Ureter (tissue), 1 donor: ENCODE measurements around the gene SRD5A1. TPM values are rescaled to one million over a fixed set of nuclear protein-coding genes. Genes with fewer than 3 reads are reported as not detected.

Experiments
- DNase-seq: peaks from one replicate; pipeline ENCODE4 v3.0.0-alpha.2; 2020; ENCODE audit warnings: low spot score
- total RNA-seq: library from RNA; stranded (reverse); gene quantifications from one replicate; pipeline ENCODE4 v1.2.4, GENCODE V29; 2023
- donor health status: DM: yes; HTN: yes; CAD: no.

SRD5A1 gene
- total RNA-seq, 1 donor from 2014 or later: 6.6 TPM

DNA sequence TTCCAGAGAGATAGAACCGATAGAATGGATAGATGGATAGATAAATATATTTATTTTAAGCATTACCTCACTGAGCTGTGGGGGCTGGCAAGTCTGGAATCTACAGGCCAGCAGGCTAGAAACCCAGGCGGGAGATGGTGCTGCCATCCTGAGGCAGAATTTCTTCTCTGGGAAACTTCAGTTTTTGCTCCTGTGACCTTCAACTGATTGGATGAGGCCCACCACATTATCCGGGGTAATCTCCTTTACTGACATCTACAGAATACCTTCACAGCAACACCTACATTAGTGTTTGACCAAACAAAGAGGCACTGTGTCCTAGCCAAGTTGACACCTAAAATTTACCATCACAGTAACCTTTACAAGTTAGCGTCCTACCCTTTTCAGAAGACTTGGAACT is 50.8 kb downstream of the SRD5A1 start:
- DNase-seq: no peak

DNA sequence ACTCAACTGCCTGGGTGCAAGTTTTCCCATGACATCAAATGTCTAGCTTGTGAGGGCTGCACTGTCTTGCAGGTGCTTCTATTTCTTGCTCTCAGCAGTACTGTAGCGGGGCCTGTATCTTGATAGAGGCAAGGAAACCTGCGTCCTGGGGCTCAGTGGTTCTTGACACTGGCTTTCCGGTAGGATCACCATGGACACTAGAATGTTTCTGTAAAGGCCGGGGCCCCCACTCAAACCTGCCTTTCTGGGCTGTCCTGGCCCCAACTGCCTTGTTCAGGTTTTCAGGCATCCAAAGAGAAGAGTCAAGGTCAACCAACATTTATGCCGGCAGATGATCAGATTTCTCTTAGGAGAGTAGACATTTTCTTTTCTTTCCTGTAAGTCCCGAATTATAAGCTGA is 53.3 kb downstream of the SRD5A1 start:
- no peak for DNase-seq

DNA sequence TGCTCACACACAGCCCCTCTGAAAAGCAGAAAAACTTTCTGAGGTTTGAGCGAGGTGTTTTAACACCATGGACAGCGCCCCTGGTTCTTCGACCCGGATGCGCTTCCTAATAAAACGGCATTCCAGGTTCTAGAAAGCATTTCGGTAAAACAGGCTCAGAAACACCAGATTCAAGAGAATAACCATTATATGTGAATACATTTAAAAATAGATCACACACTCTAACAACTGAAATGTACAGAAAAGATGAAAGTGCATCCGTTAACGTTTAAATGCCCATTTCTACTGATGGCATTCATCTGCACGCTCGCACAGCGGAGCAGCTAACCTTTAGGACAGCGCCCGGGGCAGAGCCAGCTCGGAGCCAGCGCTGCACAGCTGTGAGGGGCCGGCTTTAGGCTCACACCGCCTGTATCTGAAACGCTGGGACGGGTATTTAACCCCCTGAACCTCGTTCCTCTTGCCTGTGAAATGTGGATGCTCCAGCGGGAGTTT is 53.7 kb downstream of the SRD5A1 start:
- DNase-seq: no peak

DNA sequence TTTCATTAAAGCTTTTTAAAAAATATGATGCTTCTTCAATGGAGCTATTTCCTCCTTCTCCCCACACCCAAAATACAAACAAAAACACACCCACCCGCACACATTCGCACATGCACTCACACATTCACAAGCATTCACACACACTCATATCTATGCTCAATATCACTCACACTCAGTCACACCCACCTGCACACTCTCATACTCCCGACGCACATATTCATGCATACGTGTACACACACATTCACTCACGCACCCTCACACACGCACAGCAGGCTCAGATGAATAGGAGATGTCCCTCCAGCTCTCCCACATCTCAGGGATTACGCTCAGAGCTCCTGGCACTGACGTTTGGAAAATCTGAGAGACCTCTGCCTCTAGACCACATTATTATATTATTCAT is 54.3 kb downstream of the SRD5A1 start:
- DNase-seq: no peak

DNA sequence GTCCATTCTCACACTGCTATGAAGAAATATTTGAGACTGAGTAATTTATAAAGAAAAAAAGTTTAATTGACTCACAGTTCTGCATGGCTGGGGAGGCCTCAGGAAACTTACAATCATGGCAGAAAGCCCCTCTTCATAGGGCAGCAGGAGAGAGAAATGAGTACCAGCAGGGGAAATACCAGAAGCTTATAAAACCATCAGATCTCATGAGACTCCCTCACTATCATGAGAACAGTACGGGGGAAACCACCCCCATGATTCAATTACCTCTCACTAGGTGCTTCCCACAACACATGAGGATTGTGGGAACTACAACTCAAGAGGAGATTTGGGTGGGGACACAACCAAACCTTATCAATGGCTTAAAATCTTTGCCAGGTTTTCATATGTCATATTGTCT is 59.7 kb downstream of the SRD5A1 start:
- no peak for DNase-seq

DNA sequence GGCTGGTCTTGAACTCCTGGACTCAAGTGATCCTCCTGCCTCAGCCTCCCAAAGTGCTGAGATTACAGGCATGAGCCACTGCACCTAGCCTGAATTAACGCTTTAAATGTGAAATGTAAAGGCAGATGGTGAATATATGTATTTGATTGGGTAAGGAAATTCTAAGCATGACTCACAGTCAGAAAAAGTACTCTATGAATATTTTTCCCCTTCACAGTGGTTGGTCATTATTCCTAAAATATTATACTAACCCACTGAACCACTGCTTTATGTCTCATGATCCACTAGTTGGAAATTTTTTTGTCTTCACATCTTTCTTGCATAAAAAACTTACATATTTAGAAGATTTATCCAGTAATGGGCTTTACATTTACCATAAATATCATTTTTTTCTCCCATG is 65.5 kb downstream of the SRD5A1 start:
- DNase-seq: no peak

DNA sequence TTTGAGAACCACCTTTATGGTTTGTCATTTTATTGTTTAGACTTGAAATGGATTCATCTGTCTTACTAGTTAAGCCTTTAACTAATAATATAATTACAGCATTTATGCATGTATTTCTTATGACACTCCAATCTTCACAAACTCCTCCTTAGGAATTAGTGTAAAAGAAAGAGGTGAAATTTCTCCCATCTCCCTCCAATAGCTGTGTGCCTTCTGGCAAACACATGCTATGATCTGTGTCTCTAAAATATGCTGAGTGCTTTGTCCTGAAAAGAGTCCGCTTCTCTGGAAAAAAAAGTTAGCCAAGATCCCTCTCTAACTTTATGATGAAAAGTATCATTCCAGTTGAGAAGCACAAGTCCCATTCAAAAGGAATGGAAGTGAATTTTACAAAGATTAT is 66.1 kb downstream of the SRD5A1 start:
- DNase-seq: no peak

DNA sequence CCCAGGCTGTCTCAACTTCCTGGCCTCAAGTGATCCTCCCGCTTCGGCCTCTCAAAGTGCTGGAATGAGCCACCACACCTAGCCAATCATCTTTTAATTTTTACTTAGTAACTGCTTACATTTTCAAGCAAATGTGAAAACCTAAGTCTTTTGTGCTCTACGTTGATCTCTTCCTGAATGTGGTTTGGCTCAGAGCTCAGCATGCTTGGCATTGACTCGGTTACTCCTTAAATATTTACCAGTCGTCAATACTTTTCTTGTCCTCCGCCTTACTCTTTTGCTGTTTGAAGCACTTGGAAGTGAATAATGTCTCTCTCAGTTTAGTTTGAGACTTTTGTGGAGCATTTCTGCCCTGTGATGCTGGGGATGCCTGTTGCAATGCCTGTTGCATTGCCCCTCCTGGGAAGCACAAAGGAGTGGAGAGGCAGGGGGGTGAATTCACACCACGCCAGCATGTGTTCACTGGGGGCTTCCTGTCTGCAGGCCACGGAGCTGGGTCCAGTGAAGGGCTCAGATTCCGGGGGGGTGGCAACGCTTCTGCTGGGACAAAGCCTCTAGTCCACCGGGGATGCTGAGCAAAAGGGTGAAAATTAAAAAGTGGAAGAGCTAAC is 66.9 kb downstream of the SRD5A1 start:
- DNase-seq: no peak

DNA sequence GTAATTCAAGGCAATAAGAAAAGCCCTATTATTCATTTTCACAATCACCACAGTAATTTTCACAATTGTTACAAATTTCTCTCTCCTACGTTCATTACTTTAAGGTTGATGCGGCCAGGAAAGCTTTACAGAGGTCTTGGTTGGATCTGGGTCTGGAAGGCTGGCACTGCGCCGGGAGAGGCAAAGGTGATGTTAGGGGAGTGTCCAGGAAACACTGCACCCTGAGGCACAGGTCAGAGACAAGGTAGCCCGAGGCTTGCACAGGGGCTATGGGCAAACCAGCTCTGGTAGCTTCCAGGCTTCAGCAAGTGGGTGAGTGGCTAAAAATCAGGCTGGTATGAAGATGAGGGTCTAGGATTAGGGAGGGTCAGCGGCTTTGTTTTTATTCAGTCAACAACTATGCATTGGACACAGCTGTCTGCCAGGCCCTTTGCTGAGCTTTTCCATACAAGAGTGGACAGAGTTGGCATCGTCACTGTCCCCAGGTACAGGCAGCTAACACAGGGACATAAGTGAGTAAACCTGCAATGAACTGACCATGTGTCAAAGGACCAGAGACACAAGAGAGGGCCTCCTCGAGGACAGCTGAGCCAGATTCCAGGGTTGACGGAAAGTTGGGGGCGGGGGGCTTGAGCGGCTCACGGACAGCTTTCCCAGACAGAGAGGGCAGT is 67.6 kb downstream of the SRD5A1 start:
- DNase-seq: no peak

DNA sequence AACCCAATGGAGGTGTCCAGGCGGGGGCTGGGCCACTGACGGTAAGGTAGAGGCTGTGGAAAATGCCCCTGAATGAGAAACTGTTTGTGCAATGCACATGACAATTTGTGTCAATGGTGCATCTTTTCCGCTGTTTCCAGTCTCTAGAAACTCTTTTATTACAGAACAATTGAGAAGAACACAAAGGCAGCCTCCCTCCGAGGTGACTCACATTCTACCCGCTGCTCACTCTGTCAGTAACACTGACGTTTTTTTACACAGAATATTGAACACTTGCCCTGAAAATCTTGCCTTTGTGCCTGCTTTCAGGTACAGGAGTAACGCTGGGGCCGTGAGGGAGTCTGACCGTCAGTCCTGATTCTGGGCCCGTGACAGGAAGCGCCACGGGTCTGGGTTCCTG is 68.3 kb downstream of the SRD5A1 start:
- no peak for DNase-seq

DNA sequence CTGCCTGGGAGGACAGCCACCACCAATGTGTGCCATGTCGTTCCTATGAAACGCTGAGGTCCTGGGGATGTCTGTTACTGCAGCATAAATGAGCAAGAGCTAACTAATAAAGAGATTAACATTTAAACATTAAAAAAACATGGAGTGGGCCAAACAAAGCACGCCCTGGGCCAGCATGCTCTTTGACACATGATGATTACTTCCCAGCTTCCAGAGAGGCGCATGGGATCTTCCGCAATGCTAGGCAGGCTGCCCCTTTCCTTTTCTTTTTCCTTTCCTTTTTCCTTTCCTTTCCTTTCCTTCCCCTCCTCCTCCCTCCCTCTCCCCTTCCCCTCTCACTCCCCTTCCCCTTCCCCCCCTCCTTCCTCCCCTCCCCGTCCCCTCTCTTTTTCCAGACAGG is 69.4 kb downstream of the SRD5A1 start:
- DNase-seq: no peak

DNA sequence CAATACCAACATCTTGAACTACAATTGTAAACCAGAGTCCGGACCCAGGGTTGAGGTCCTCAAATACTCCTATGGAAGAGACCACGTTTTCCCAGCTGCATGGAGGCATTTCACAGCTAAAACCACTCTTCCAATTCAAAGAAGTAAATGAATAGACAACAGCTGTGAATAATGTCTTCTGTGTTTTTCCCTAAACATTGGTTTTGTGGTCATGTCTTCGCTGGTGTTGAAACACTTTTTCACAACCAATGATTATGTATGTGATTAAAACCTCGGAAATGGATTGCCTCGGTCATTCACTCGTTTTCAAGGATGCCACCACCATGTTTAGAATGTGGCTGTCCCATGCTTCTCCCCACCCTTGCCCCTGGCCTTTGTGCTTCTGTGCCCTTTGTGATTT is 70.6 kb downstream of the SRD5A1 start:
- DNase-seq: no peak

DNA sequence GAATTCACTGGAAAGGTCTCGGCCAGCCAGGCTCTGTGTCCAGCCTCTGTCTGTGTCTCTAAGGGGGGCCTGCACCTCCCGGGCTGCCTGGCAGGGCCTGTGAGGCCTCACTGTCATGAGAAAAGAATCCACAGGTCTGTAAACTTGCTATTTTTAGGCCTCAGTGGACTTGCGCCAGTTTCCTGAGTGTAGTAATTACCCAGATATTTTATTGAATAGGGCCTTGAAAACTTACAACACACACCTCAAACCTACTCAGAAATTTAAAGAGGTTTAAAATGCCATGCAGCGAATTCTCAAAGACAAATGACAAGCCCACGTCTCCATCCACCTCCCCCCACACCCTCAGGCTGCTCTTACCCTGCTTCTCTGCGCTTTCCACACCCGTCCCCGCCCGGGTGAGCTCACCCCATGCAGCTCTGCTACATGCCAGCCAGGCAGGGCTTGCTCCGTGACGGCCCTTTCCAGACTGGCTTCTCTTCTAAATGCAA is 71.2 kb downstream of the SRD5A1 start:
- peak; percentile 80 for DNase-seq

DNA sequence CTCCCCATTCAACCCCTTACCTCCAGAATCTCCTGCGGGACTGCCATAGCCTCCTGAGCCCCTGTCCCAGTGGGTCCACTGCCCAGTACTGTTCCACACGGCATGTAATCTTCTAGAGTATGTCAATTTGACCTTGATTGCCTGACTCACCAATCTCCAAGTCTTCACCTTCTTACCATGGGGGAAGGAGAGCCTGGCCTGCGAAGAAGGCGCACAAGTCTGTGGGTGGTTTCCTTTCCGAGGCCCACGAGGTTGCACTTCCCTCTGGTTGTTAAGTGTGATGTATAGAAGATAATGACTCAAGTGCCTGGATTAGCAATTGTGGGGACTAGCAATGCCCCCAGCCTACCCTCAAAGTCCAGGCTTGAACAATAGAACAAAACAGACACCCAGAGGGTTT is 71.8 kb downstream of the SRD5A1 start:
- DNase-seq: no peak

DNA sequence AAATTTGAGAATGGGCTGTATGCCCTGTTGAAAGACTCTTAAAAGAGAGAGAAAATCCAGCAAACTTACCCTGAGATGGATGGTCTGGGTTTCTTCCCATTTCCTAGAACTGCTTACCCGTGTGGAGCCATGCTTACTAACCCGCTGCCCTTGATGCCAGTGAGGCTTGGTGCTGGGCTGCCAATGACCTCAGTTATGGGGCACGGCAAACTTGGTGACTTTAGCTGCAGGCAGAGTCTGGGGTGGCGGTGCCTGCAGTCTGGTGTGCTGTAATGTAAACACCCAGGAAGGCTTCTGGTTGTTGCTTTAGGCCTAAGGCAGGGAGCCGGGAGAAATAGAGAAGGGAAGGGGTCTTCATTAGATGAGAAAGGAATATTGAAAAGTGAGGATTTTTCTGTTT is 72.7 kb downstream of the SRD5A1 start:
- no peak for DNase-seq

DNA sequence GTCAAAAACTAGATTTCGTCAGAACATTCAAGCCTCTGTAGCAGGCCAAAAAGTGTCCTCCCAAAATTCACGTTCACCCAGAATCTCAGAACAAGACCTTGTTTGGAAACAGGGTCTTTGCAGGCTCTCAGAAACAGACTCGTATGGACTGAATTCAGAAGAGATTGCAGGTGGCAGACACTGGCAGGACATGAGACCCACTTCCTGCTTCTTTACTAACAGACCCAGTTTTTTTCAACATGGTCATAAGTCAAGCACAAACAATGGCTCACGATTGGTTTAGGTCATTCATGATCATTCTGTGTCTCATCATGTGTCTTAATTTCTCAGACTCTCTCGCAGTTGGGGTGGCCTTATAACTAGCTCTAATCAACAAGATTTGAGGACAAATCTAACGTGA is 74.6 kb downstream of the SRD5A1 start:
- DNase-seq: no peak

DNA sequence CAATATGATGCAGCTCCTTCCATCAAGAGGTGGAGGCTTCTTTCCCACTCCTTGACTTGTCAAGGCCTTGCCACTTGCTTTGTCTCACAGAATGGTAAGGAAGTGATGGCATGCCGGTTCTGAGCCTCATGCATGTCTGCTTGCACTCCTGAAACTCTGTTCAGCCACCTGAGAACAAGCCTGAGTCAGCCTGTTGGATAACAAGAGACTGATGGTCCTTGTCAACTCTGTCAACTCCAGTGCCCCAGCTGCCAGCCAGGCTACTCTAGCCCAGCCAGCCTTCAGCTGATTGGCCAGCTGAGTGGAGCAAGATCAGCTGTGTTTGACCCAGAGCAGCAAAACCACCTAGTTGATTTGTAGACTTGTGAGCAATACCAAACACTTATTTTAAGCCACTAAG is 75.6 kb downstream of the SRD5A1 start:
- DNase-seq: no peak

DNA sequence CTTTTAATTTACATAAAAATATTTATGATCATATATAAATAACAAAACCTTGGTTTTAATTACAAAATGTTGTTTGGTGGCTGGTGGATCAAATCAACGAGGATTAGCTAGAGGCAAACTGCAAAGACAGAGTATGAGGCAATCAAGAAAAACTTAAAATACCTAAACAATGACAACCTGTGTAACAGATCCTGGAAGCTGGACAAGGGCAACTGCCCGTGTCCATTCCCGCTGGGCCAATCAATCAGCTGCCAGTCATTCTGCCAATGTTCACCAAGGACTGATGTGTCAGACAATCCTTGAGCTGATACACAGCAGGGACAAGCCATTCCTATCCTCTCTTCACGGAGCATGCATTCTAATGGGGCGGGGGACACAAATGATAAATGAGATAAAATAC is 76.8 kb downstream of the SRD5A1 start:
- DNase-seq: no peak

DNA sequence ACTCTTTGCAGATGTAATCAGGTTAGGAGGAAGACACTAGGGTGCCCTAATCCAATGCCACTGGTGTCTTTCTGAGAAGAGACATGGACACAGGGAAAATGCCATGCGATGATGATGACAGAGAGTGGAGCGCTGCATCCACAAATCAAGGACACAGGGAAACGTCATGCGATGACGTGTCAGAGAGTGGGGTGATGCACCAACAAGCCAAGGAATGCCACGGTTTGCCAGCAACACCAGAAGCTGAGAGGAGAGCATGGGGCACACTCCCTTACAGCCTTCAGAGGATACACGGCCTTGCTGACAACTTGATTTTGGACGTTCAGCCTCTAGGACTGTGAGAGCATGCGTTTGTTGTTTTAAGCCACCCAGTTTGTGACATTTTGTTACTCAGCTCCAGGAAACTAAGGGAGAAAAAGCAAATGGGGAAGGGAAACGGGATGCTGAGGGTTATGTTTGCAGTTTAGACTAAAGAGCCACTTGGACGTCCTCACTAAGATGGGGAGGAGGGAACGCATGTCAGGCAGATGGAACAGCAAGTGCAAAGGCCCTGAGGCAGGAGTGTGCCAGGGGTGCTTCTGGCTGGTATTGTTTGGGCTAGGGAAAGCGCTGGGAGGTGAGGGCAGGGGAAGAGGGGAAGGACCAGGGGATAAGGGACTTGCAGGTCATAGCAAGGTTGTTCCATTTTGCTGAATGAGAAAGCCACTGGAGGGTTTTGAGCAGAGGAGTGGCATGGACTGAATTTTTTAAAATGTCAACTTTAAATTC is 77.5 kb downstream of the SRD5A1 start:
- no peak for DNase-seq

DNA sequence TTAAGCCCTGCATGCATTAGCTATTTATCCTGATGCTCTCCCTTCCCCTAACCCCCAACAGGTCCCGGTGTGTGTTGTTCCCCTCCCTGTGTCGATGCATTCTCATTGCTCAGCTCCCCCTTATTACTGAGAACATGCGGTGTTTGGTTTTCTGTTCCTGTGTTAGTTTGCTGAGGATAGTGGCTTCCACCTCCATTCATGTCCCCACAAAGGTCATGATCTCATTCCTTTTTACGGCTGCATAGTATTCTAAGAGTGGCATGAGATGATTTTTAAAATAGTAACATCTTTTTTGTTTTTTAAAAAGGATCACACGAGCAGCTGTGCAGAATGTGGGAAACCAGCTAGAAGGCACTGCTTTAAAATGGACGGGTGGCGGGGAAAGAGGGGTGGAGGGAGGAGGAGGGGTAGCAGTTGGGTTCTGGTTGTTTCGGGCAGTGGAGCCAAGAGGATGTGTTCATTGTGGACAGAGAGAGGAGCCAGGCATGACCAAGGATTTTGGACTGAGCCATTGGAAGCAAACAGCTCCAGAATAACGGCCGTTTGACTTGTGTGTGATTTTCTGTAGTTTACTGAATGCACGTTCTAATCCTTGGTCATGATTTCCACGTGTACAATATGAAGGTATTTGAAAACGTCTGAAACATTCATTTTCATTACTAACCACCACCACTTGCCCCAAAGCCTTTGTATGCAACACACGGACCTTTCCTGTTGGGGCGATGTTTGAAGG is 78.3 kb downstream of the SRD5A1 start:
- no peak for DNase-seq

DNA sequence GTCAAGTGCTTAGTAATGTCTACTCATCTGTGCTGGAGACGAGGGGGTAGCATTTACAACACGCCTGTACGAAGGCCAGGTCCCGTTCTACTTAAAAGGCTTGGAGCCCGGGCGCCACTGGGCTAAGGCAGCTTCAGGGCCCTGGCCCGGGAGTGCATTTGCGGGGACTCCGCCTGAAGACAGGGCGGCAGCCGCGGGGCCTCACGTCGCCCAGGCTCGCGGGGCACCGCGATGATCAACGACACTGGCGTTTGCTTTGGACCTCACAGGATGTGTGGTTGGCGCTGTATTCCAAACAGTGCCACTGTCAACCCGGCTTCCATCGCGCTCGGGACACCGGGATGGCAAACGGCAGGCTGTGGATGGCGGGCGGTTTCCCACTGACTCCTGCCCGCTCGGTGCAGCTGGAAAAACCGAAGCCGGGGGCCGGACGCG is 78.9 kb downstream of the SRD5A1 start:
- peak; percentile 59 for DNase-seq
